Measurements from ENCODE around the gene HIP1R. TPM values are rescaled to one million over a fixed set of nuclear protein-coding genes. Genes with fewer than 3 reads are reported as not detected.
A peak's percentile ranks its signal among the peaks of the same experiment; 100 is the strongest.

Gene HIP1R
- total RNA-seq, 1 donor from 2014 or later, result 22.2 TPM

- no peaks in the 10 kb centered on the region for H3K27me3 Mint-ChIP-seq (ENCODE audit: low read depth, unreplicated experiment)
- Histone ChIP-seq H3K27me3 (ENCODE audit: insufficient read depth, low read length) (no peaks in the 10 kb centered on the region), H3K4me1 (ENCODE audit: insufficient read depth, low read length) (peaks cover 48% of the 10 kb centered on the region), H3K27ac (ENCODE audit: low read depth, low read length) (no peak overlapping the region), H3K79me2 (ENCODE audit: insufficient read depth, low read length) (peaks cover 98% of the 10 kb centered on the region), H3K9me3 (ENCODE audit: insufficient read depth, low read depth, low read length) (no peaks in the 10 kb centered on the region), H3K9ac (ENCODE audit: low read length) (no peak overlapping the region), H4K20me1 (ENCODE audit: insufficient read depth, low read length) (peaks cover 68% of the 10 kb centered on the region), H3K4me2 (ENCODE audit: low read length) (no peak overlapping the region), H3K36me3 (ENCODE audit: insufficient read depth, low read length) (no peaks in the 10 kb centered on the region), H2AFZ (ENCODE audit: low read depth, low read length) (no peak overlapping the region), H3K4me3 (ENCODE audit: insufficient read depth, low read depth, low read length) (no peak overlapping the region)
- DNase-seq (ENCODE audit: low read depth), result no peak
- no peak overlapping the region for H3K27ac Mint-ChIP-seq (ENCODE audit: unreplicated experiment)
- no peak for FAIRE-seq
- H3K9me3 Mint-ChIP-seq (ENCODE audit: unreplicated experiment), result no peaks in the 10 kb centered on the region
- peaks cover 4% of the 10 kb centered on the region for H3K36me3 Mint-ChIP-seq (ENCODE audit: low read depth, unreplicated experiment)
- H3K4me1 Mint-ChIP-seq (ENCODE audit: low read depth, unreplicated experiment), result peaks cover 51% of the 10 kb centered on the region
- TF ChIP-seq, protein P1, sequence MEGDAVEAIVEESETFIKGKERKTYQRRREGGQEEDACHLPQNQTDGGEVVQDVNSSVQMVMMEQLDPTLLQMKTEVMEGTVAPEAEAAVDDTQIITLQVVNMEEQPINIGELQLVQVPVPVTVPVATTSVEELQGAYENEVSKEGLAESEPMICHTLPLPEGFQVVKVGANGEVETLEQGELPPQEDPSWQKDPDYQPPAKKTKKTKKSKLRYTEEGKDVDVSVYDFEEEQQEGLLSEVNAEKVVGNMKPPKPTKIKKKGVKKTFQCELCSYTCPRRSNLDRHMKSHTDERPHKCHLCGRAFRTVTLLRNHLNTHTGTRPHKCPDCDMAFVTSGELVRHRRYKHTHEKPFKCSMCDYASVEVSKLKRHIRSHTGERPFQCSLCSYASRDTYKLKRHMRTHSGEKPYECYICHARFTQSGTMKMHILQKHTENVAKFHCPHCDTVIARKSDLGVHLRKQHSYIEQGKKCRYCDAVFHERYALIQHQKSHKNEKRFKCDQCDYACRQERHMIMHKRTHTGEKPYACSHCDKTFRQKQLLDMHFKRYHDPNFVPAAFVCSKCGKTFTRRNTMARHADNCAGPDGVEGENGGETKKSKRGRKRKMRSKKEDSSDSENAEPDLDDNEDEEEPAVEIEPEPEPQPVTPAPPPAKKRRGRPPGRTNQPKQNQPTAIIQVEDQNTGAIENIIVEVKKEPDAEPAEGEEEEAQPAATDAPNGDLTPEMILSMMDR (IDR thresholded peaks at IDR 0.05; ENCODE audit: insufficient read depth, low read depth, low read length), result no peak
- no peak for TF ChIP-seq EZH2 (IDR thresholded peaks at IDR 0.05; ENCODE audit: insufficient read depth, low read length)
- no peak overlapping the region for H3K4me3 Mint-ChIP-seq (ENCODE audit: unreplicated experiment)
Observed at GRCh38 chr12:122884860-122885259, 49.6 kb downstream of the HIP1R start.

- H3K4me2 ChIP-seq (ENCODE audit: low read length), result no peak overlapping the region
- no peak overlapping the region for H3K4me3 Mint-ChIP-seq (ENCODE audit: unreplicated experiment)
- no peak overlapping the region for H2AFZ ChIP-seq (ENCODE audit: low read depth, low read length)
- H3K9me3 ChIP-seq (ENCODE audit: insufficient read depth, low read depth, low read length), result no peaks in the 10 kb centered on the region
- H3K9ac ChIP-seq (ENCODE audit: low read length), result no peak overlapping the region
- FAIRE-seq (no peak), DNase-seq (ENCODE audit: low read depth) (no peak)
- no peaks in the 10 kb centered on the region for H3K27me3 ChIP-seq (ENCODE audit: insufficient read depth, low read length)
- TF ChIP-seq EZH2 (IDR thresholded peaks at IDR 0.05; ENCODE audit: insufficient read depth, low read length), result no peak
- TF ChIP-seq, protein P1 (IDR thresholded peaks at IDR 0.05; ENCODE audit: insufficient read depth, low read depth, low read length), result no peak
- no peaks in the 10 kb centered on the region for H3K27me3 Mint-ChIP-seq (ENCODE audit: low read depth, unreplicated experiment)
- H4K20me1 ChIP-seq (ENCODE audit: insufficient read depth, low read length), result peaks cover 62% of the 10 kb centered on the region
- H3K27ac ChIP-seq (ENCODE audit: low read depth, low read length), result peak overlapping the region; percentile 17
- peaks cover 98% of the 10 kb centered on the region for H3K79me2 ChIP-seq (ENCODE audit: insufficient read depth, low read length)
- H3K4me1 Mint-ChIP-seq (ENCODE audit: low read depth, unreplicated experiment), result peaks cover 47% of the 10 kb centered on the region
- H3K36me3 Mint-ChIP-seq (ENCODE audit: low read depth, unreplicated experiment), result no peaks in the 10 kb centered on the region
- no peaks in the 10 kb centered on the region for H3K9me3 Mint-ChIP-seq (ENCODE audit: unreplicated experiment)
- H3K36me3 ChIP-seq (ENCODE audit: insufficient read depth, low read length), result no peaks in the 10 kb centered on the region
- peaks cover 45% of the 10 kb centered on the region for H3K4me1 ChIP-seq (ENCODE audit: insufficient read depth, low read length)
- no peak overlapping the region for H3K4me3 ChIP-seq (ENCODE audit: insufficient read depth, low read depth, low read length)
- peak overlapping the region; percentile 26 for H3K27ac Mint-ChIP-seq (ENCODE audit: unreplicated experiment)
Observed at GRCh38 chr12:122886161-122886560, 50.9 kb downstream of the HIP1R start.

All from astrocyte (in vitro differentiated cells and primary cell).